IPS DF 19.7 (cell line): ENCODE results near the gene RHOC.
"Not testable (repeated sequence)": the region's sequence is repeated elsewhere in the genome, so short reads cannot be mapped to it uniquely, and the experiment has no call there.

Experiments
- DNase-seq: peaks from one replicate; pipeline ENCODE4 v3.0.0-alpha.2; 2013; ENCODE audit warnings: low read depth, low spot score

RHOC gene

DNA sequence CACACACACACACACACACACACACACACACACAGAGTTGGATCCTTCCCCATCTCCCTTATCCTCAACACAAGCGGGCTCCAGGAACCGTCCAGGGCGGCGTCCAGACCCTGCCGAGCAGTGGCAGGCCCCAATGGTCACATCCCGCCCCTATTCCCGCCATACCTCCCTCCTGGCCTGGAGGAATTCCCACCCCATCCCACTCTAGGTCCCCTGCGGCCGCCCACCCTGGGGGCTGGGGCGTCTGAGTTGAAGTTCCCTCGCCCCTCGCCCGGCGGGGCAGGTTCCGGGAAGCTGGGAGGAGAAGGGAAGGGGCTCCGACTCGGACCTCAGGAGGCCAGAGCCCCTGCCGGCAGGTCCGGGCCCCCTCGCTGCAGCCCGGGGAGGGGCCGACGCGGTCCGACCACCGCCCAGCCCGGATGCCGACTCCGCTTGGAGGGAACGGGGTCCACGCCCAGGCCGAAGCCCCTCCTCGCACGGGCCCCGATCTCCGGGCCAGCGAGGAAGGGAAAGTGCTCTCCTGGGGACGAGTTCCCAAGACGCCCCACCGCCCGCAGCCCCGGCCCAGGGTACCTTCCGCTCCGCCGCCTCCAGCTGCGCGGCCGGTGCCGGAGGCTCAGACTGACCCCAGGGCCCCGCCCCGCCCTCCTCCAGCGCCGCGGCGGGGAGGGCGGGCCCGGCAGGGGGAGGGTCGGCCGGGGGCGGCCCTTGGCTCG is at the start of gene RHOC:
RHOC (minus strand) TSS at position 623 of the 716 bp plus-strand sequence. CDS start 3,328 bp downstream, outside the sequence.
- no peak for DNase-seq

DNA sequence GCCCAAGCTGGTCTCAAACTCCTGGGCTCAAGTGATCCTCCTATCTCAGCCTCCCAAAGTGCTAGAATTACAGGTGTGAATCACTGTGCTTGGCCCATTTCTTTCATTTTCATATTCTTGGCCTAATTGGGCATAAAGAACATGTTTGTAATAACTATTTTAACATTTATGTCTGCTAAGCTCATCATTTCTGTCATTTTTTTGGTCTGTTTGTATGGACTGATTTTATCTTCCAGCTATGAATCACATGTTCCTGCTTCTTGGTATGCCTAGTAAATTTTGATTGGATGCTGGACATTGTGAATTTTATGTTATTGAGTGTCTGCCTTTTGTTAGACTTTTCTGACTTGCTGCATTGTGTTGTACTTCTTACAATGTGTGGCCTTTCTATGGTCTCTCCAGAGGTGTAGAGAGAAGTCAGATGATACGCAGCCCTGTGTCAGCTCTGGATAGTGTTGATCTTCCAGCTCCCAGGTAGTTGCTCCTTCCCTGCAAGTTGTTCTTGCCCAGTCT is 47.2 kb upstream of the RHOC start:
- DNase-seq: no peak

DNA sequence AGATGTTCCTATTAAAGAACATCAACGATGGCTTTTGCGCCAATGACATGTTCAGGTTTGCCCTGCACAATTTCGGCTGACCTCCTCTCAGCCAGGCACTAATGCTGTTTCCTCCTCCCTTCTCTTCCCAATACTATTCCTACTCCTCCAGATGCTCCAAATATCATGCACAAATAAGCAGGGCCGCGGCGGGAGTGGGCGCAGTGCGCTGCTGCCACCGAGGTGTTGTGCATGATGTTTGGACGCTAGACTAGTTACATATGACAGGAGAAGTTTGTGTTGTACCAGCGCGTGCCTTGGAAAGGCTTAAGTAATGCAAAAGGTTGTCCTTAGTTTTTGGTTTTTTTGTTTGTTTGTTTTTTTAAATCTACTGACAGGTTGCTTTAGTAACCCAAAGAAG is 41.5 kb upstream of the RHOC start:
- no peak for DNase-seq

DNA sequence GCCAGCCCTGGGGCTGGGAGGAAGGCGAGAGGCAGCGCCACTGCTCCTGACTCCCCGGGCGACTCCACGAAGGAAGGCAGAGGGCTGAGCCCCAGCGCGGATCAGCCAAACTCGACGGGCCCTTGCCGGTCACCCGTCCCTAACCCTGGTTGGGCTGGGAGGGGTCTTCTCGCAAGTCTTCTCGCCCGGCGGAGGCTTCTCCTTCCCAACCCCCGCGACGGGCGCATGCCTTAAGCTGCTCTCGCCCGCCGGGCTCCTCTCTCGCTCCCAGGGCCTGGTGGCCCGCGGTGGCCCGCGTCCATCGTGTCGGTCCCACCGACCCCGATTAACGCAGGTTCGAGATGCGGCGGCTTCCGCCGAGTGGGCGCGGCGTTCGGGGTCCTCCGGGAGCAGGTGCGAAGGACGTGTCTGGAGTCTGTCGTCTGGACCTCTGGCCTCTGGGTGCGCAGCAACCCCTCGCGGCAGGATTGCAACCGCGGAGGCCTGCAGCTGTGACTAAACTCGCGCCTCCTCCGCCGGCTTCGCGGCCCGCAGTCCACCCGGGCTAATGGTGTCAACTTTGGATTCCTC is 37.2 kb upstream of the RHOC start:
- no peak for DNase-seq

DNA sequence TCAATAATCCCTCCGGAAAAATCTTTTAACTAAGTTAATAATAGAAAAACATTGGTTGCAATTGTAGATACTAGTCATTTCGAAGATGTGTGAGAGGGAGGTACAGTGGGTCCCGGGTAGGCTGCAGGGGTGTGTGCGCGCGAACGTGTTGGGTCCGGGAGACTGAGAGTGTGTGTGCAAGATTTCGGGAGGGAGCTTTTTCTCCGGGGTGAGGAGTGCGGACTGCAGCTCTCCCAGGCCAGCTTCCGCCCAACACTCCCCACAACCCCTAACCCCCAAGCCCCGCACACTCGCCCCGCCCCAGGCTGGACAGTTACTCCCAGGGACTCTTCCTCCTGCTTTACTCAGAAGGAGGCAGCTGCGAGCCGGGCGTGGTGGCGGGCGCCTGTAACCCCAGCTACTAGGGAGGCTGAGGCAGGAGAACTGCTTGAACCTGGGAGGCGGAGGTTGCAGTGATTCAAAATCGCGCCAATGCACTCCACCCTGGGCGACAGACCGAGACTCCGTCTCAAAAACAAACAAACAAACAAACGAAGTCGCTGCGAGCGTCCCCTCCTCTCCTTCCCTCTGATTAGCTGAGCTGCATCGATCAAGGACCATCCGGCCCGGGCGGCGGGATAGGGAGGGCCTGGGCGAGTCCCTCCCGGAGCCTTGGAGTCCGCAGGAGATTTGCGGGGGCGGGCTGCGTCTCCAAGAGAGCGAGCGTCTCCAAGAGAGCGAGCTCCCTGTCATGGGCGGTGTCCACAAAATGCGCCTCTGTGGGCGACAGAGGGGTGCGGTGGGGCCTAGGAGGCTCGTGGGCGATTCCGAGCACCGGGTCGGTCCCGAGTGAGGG is 36.5 kb upstream of the RHOC start:
- no peak for DNase-seq

DNA sequence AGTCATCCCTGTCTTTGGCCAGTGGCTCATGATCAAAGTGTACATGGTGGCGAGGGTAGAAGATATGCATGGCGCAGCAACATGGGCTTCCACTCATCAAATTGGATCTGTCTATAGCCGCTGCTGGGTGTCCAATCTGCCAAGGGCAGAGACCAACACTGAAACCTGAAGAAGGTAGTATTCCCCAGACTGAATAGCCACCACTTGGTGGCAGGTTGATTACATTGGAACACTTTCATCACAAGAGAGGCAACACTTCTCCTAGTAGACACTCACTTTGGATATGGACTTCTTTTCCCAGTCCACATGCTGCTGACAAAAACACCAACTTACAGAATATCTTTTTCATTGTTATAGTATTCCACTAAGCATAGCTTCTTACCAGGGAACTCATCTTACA is 30.6 kb upstream of the RHOC start:
- no peak for DNase-seq

DNA sequence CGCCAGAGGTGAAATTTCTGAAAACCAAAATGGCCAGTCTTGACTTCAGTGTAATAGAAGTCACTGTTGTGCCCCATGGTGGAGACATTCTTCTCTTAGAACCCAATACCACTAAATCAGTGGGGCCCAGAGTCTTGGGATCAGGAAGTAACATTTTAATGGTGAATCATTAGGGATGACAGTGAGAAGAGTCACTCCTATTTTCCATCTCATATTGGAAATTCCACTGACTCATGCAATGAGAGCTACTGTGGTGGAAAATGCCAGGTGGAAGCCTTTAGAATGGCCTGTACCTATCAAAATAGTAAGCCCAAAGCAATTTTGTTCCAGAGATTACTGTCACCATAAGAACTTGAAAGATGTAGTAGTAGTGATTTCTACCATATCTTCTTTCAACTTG is 28.8 kb upstream of the RHOC start:
- DNase-seq: no peak

DNA sequence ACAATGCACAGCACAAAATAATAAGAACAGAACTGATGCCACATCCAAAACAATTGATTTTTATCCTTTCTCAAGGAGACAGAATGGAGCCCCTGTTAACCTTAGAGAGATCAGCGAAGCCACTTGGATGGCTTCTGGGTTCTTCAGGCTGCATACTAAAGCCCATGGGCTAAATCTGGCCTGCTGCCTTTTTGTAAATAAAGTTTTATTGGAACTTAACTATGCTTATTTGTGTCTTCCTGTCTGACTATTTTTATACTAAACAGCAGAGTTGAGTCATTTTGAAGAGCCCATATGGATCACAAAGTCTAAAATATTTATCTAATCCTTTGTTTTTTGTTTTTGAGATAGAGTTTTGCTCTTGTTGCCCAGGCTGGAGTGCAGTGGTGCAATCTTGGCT is 24.5 kb upstream of the RHOC start:
- DNase-seq: no peak

DNA sequence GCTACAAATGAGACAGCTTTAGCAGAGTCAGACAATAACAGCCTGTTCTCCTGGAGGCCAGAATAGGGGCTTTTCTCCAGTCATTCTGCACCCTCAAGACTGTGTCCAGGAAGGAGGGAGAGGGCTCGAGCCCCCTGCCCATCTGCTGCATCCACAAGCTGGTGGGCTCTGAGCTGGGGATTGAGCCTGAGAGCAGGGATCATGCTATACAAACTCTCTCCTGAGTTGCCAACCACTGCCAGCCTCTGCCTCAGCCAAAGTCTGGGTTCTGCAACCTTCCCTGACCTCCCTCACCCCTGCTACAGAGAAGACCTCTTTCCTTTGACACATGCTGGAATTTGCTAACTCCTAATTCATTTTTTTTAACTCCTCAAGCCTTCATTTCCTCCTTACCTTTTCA is 23.0 kb upstream of the RHOC start:
- no peak for DNase-seq

DNA sequence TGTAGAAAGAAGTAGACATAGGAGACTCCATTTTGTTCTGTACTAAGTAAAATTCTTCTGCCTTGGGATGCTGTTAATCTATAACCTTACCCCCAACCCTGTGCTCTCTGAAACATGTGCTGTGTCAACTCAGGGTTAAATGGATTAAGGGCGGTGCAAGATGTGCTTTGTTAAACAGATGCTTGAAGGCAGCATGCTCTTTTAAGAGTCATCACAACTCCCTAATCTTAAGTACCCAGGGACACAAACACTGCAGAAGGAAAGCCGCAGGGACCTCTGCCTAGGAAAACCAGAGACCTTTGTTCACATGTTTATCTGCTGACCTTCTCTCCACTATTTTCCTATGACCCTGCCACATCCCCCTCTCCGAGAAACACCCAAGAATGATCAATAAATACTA is 22.1 kb upstream of the RHOC start:
- DNase-seq: not testable (repeated sequence)

DNA sequence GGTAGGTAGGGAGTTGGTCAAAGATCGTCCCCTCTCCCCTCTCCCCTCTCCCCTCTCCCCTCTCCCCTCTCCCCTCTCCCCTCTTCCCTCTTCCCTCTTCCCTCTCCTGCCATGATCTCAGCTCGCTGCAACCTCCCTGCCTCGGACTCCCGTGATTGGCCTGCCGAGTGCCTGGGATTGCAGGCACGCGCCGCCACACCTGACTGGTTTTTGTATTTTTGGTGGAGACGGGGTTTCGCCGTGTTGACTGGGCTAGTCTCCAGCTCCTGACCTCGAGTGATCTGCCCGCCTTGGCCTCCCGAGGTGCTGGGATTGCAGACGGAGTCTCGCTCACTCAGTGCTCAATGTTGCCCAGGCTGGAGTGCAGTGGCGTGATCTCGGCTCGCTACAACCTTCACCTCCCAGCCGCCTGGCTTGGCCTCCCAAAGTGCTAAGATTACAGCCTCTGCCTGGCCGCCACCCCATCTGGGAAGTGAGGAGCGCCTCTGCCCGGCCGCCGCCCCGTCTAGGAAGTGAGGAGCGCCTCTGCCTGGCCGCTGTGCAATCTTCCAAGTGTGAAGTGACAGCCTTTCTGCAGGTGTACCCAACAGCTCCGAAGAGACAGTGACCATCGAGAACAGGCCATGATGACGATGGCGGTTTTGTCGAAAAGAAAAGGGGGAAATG is 21.5 kb upstream of the RHOC start:
- DNase-seq: not testable (repeated sequence)

DNA sequence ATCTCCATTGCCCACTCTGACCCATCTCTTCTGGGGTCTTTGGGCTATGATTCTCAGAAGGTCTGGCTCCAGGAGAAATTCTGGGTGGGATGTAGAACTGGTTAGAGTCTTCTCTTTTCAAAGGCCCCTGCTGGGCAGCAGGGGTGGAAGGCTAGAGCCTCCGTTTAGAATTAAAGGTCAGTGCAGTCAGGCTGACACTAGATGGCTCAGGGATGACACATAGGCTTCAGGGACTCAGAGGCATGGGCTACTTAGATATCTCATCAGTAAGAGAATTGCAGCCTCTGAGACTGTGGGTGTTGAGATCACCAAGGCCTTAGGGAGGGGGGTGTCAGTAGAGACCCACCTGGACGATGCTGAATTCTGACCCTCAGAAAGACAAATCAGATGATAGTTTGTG is 20.8 kb upstream of the RHOC start:
- no peak for DNase-seq

DNA sequence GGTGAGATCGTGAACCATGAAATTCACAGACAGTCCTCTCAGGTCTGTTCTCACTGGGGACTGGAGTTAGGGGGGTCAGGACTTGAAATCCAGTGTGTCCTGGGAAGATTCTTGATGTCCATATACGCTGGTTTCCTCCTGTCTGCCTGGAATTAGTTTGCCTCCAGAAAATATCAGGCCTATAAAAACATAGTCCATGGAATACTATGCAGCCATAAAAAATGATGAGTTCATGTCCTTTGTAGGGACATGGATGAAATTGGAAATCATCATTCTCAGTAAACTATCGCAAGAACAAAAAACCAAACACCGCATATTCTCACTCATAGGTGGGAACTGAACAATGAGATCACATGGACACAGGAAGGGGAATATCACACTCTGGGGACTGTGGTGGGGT is 17.3 kb upstream of the RHOC start:
- DNase-seq: not testable (repeated sequence)

DNA sequence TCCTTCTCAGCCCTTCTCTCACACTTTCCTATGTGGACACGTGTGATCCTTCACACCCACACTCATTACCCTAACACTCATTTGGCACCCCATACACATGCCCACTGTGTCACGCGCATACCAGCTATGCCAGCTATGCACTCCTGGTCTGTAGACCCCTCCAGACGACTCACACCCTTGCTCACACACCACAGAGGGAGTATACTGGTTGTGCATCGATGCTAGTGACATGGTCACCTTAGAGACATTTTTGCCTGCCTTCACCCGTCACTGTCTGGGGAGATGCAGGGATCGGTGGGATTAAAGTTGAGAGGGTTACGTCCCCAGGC is 16.5 kb upstream of the RHOC start:
- DNase-seq: no peak

DNA sequence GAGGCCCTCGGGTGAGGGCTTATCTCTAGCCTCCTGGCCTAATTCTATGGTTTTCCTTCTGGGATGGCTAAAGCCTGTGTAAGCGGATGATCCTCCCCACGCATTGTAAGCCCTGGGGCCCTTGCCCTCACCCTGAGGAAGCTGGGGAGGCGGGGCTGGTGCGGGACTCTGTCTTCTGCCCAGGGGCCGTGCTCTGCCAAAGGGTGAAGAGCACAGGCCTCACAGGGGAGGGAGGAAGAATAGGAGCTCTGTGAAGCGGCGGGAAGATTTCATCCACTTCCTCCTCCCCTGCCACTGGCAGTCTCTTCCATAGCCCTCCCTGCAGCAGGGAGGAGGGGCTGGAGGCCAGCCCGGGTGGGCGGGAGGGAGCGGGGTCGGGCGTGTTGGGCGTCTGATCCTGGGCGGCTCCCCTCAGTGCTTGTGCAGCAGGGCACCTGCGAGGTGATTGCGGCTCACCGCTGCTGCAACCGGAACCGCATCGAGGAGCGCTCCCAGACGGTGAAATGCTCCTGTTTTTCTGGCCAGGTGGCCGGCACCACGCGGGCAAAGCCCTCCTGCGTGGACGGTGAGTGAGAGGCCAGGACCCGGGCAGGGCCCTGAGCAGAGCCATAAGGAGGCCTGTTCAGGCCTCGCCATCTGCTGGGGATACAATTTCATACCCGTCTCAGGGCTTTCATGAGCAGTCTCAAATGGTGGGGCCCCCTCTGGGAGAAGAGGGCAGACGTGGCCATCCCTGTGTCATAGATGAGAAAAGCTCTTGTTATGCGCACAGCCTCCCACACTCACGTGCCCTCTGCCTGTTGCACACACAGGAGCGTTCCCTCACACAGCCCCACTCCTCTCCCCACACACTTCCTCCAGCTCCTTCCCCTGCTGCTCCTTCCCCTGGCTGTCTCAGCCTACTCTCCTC is 15.9 kb upstream of the RHOC start:
- no peak for DNase-seq

DNA sequence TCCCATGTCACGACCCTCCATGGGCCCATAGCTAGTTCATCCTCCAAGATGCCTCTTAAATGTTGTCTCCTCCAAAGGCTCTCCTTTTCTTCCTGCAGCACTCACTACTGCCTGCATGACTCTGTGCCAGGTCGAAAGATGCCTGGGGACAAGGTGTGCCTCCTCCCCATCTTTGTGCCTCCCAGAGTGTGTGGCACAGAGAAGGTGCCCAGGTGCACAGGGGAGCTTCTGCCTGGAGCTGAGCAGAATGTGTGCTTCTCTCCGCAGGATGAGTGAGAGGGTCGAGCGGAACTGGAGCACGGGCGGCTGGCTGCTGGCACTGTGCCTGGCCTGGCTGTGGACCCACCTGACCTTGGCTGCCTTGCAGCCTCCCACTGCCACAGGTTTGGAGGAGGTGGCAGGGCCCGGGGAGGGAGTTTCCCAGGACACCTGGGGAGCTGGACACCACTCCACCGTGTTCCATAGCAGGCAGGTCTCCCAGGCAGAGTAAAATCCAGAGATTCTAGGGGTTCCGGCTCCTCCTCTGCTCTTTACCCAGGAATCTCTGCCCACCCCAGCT is 15.1 kb upstream of the RHOC start:
- no peak for DNase-seq

DNA sequence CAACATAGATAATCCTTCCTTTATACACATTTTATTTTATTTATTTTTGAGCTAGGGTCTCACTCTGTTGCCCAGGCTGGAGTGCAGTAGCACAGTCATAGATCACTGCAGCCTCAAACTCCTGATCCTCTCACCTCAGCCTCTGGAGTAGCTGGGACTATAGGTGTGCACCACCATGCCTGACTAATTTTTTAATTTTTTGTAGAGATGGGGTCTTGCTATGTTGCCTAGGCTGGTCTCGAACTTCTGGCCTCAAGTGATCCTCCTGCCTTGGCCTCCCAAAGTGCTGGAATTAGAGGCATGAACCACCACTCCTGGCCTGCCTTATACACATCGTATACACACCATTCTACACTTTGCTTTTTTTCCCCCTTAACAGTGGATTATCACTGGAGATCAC is 14.4 kb upstream of the RHOC start:
- DNase-seq: not testable (repeated sequence)

DNA sequence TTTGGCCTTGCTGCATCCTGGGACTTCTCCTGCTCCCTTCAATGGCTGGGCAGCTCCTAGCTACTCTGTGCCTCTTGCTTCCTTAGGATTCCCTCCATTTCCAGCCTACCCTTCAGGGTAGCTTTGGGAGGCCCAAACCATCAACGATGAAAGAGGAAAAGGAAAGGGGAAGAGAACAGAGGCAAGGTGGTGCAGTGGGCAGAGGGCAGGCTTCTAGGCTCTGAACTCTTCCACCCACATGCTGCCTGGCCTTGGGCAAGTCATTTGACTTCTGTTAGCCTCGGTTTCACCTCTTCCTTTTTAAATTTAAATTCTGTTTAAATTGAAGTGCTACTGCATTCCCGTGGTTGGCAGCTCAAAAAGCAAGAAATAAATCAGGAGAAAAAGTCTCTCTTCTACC is 13.9 kb upstream of the RHOC start:
- no peak for DNase-seq

DNA sequence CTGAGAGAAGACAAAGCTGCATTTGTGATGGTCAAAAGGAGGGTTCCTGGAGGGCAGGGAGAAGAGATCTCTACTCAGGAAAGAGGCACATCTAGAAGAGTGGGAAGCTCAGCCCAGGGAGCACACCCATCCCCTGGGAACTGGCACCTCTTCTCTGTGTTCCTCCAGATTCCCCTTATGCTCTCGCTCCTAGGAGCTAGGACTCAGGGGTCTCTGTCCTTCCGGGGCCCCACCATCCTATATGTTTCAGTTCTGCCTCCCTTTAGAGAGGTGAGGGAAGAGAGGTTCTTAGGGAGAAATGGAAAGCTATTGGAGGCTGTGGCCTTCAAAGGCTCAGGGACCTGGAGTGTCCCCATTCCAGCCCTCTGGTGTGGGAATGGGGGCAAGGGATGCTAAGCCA is 12.8 kb upstream of the RHOC start:
- DNase-seq: no peak

DNA sequence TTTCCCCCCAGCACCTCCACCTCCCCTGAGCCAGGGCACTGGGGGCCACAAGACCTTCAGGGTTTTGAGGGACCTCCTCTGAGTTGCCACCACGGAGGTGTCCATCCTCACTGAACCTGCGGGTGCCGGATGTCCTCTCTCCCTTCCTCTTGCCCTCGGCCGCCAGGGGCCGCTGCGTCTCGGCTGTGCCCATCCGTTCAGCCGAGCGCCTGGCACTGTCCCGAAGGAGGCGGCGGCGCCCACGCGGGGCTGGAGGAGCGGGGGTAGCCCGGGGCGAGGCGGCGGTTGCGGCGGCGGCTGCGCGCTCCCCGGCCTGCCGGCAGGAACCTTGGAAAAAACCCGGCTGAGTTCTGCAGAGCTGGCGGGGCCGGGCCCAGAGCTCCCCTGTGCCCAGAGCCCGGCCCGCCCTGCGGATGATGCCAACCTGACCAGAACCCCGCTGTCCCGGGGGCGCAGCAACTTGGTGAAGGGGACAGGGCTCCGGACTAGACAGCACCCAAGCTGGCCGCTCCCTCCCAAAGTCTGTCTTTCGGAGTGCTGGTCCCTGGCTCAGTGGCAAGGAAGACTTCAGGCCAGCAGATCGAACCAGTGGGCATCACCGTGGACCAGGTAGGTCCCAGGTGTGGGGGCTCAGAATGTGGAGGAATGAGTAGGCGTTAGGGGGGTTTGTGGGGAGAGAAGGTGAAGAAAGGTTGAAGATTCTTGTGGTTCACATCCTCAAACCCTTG is 11.9 kb upstream of the RHOC start:
- DNase-seq: no peak
